HCT116 (cell line): ENCODE results near the gene PTPMT1.

Experiments used
- CTCF ChIP-seq, 3 experiments: fragments of 200-600 bp in 1 of 3; sonication (generic) in 1 of 3; IDR thresholded peaks in 2 of 3; conservative IDR thresholded peaks in 1 of 3; 2 replicates each; pipeline ENCODE4 v1.5.1; 2012 to 2017; ENCODE audit warnings: low read depth in 2 of 3, low read length in 2 of 3, antibody characterized with exemption in 1 of 3, borderline replicate concordance in 1 of 3, control low read depth in 1 of 3, mild to moderate bottlenecking in 1 of 3, mixed read lengths in 1 of 3, mixed run types in 1 of 3, moderate library complexity in 1 of 3; ENCODE audit not compliant: insufficient read depth in 1 of 3
- EZH2 ChIP-seq: fragments of 200-600 bp; sonication (generic); IDR thresholded peaks from 2 replicates; pipeline ENCODE4 v1.6.1; 2017; ENCODE audit warnings: antibody characterized with exemption, mixed run types
- FOSL1 ChIP-seq: IDR thresholded peaks from 2 replicates; pipeline ENCODE4 v1.6.1; 2012; ENCODE audit warnings: low read depth
- JUND ChIP-seq: IDR thresholded peaks from 2 replicates; pipeline ENCODE4 v1.6.1; 2012
- POLR2A ChIP-seq: IDR thresholded peaks from 2 replicates; pipeline ENCODE4 v1.7.0; 2011; ENCODE audit warnings: borderline replicate concordance; ENCODE audit not compliant: insufficient read depth, insufficient read length; ENCODE audit errors: extremely low read depth
- POLR2AphosphoS5 ChIP-seq: IDR thresholded peaks from 2 replicates; pipeline ENCODE4 v1.6.1; 2011; ENCODE audit warnings: mild to moderate bottlenecking, low read depth, low read length, moderate library complexity
- SIN3A ChIP-seq: IDR thresholded peaks from 2 replicates; pipeline ENCODE4 v1.6.1; 2012; ENCODE audit warnings: low read depth
- TF ChIP-seq, protein P1 (sequence below): IDR thresholded peaks from 2 replicates; pipeline ENCODE4 v1.6.1; 2012; ENCODE audit warnings: low read depth
- TF ChIP-seq, protein P2 (sequence below): IDR thresholded peaks from 2 replicates; pipeline ENCODE4 v1.6.1; 2012

- TF ChIP-seq, protein P1, sequence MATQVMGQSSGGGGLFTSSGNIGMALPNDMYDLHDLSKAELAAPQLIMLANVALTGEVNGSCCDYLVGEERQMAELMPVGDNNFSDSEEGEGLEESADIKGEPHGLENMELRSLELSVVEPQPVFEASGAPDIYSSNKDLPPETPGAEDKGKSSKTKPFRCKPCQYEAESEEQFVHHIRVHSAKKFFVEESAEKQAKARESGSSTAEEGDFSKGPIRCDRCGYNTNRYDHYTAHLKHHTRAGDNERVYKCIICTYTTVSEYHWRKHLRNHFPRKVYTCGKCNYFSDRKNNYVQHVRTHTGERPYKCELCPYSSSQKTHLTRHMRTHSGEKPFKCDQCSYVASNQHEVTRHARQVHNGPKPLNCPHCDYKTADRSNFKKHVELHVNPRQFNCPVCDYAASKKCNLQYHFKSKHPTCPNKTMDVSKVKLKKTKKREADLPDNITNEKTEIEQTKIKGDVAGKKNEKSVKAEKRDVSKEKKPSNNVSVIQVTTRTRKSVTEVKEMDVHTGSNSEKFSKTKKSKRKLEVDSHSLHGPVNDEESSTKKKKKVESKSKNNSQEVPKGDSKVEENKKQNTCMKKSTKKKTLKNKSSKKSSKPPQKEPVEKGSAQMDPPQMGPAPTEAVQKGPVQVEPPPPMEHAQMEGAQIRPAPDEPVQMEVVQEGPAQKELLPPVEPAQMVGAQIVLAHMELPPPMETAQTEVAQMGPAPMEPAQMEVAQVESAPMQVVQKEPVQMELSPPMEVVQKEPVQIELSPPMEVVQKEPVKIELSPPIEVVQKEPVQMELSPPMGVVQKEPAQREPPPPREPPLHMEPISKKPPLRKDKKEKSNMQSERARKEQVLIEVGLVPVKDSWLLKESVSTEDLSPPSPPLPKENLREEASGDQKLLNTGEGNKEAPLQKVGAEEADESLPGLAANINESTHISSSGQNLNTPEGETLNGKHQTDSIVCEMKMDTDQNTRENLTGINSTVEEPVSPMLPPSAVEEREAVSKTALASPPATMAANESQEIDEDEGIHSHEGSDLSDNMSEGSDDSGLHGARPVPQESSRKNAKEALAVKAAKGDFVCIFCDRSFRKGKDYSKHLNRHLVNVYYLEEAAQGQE, result no peak
- no peak for TF ChIP-seq CTCF (IDR thresholded peaks at IDR 0.05 in 2 of 3, conservative IDR thresholded peaks at IDR 0.05 in 1 of 3; ENCODE audit: borderline replicate concordance in 1 of 3, insufficient read depth in 1 of 3, low read depth in 2 of 3, low read length in 2 of 3)
- no peak for TF ChIP-seq JUND
- no peak for TF ChIP-seq POLR2A
- TF ChIP-seq, protein P2, sequence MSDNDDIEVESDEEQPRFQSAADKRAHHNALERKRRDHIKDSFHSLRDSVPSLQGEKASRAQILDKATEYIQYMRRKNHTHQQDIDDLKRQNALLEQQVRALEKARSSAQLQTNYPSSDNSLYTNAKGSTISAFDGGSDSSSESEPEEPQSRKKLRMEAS, result no peak
- no peak for TF ChIP-seq EZH2
- no peak for TF ChIP-seq FOSL1
- no peak for TF ChIP-seq POLR2AphosphoS5
- no peak for TF ChIP-seq SIN3A
These were observed 44.3 kb downstream of the PTPMT1 start for GRCh38 chr11:47609675-47610074.
